ENCODE measurements around the gene METTL4.
"Not testable (repeated sequence)": the region's sequence is repeated elsewhere in the genome, so short reads cannot be mapped to it uniquely, and the experiment has no call there.

Gene METTL4

GRCh38 chr18:2531751-2532150 is 39.6 kb downstream of the METTL4 start:
- Histone ChIP-seq H3K9ac (ENCODE audit: low read length) (no peak overlapping the region), H3K14ac (ENCODE audit: low read length in 2 of 2) (no peak overlapping the region)

GRCh38 chr18:2529154-2529553 is 42.2 kb downstream of the METTL4 start:
- no peak overlapping the region for H3K4me3 ChIP-seq (ENCODE audit: insufficient read depth in 1 of 2, low read depth in 1 of 2, low read length in 2 of 2)
- H2BK5ac ChIP-seq (ENCODE audit: low read depth, low read length, poor library complexity, severe bottlenecking): no peak overlapping the region
- H2AK5ac ChIP-seq (ENCODE audit: low read length, severe bottlenecking): no peak overlapping the region
- H3K27ac ChIP-seq (ENCODE audit: low read length, poor library complexity, severe bottlenecking): peak overlapping the region; percentile 83
- H3K18ac ChIP-seq (ENCODE audit: low read depth in 1 of 2, low read length in 2 of 2): no peak overlapping the region
- no peak overlapping the region for H3K9ac ChIP-seq (ENCODE audit: low read length)
- no peak overlapping the region for H3K4ac ChIP-seq (ENCODE audit: low read depth in 1 of 2, low read length in 2 of 2)
- no peaks in the 10 kb centered on the region for H3K27me3 ChIP-seq (ENCODE audit: control insufficient read depth in 1 of 2, insufficient read depth in 1 of 2, low read length in 2 of 2)
- peaks cover 7% of the 10 kb centered on the region for H3K9me3 ChIP-seq (ENCODE audit: control insufficient read depth, low read length)
- no peak overlapping the region for H4K8ac ChIP-seq (ENCODE audit: low read length)
- H3K23ac ChIP-seq (ENCODE audit: low read length in 2 of 2): no peak overlapping the region
- H2BK12ac ChIP-seq (ENCODE audit: low read length in 2 of 2): no peak overlapping the region
- 78% methylated on average over 3 of the region's 7 CpGs for WGBS
- H3K79me1 ChIP-seq (replicated peaks; ENCODE audit: low read length, poor library complexity, severe bottlenecking): no peaks in the 10 kb centered on the region
- no peak overlapping the region for H2AFZ ChIP-seq (ENCODE audit: low read depth, low read length)
- H2BK15ac ChIP-seq (ENCODE audit: low read depth, poor library complexity, severe bottlenecking): no peak overlapping the region
- H3K36me3 ChIP-seq (ENCODE audit: control insufficient read depth in 1 of 2, insufficient read depth in 2 of 2, low read depth in 1 of 2, low read length in 2 of 2): peaks cover 2 to 3% of the 10 kb centered on the region in 2 experiments
- no peak overlapping the region for H4K91ac ChIP-seq (ENCODE audit: low read length)
- no peak overlapping the region for H3K4me2 ChIP-seq (ENCODE audit: low read length, poor library complexity, severe bottlenecking)
- peaks cover 2% of the 10 kb centered on the region for H3K4me1 ChIP-seq (ENCODE audit: control insufficient read depth, insufficient read depth, low read depth, low read length)
- no peak for DNase-seq
- no peak overlapping the region for H2BK120ac ChIP-seq (ENCODE audit: low read depth, low read length)
- H3K14ac ChIP-seq (ENCODE audit: low read length in 2 of 2): no peak overlapping the region

More at GRCh38 chr18:2531751-2532150, 39.6 kb downstream of the METTL4 start:
- H4K8ac ChIP-seq (ENCODE audit: low read length): no peak overlapping the region
- H2AK5ac ChIP-seq (ENCODE audit: low read length, severe bottlenecking): peak overlapping the region; percentile 93
- H2BK15ac ChIP-seq (ENCODE audit: low read depth, poor library complexity, severe bottlenecking): no peak overlapping the region
- H3K4ac ChIP-seq (ENCODE audit: low read depth in 1 of 2, low read length in 2 of 2): no peak overlapping the region
- H3K18ac ChIP-seq (ENCODE audit: low read depth in 1 of 2, low read length in 2 of 2): no peak overlapping the region
- DNase-seq: no peak
- peaks cover 7% of the 10 kb centered on the region for H3K9me3 ChIP-seq (ENCODE audit: control insufficient read depth, low read length)
- H3K23ac ChIP-seq (ENCODE audit: low read length in 2 of 2): no peak overlapping the region
- H3K4me1 ChIP-seq (ENCODE audit: control insufficient read depth, insufficient read depth, low read depth, low read length): peaks cover 4% of the 10 kb centered on the region
- H3K27me3 ChIP-seq (ENCODE audit: control insufficient read depth in 1 of 2, insufficient read depth in 1 of 2, low read length in 2 of 2): no peaks in the 10 kb centered on the region
- H2BK5ac ChIP-seq (ENCODE audit: low read depth, low read length, poor library complexity, severe bottlenecking): no peak overlapping the region
- no peak overlapping the region for H2BK12ac ChIP-seq (ENCODE audit: low read length in 2 of 2)
- H2AFZ ChIP-seq (ENCODE audit: low read depth, low read length): no peak overlapping the region
- no peak overlapping the region for H3K4me3 ChIP-seq (ENCODE audit: insufficient read depth in 1 of 2, low read depth in 1 of 2, low read length in 2 of 2)
- no peak overlapping the region for H3K27ac ChIP-seq (ENCODE audit: low read length, poor library complexity, severe bottlenecking)
- H3K4me2 ChIP-seq (ENCODE audit: low read length, poor library complexity, severe bottlenecking): no peak overlapping the region
- H4K91ac ChIP-seq (ENCODE audit: low read length): no peak overlapping the region
- no peaks in the 10 kb centered on the region for H3K79me1 ChIP-seq (replicated peaks; ENCODE audit: low read length, poor library complexity, severe bottlenecking)
- no peak overlapping the region for H2BK120ac ChIP-seq (ENCODE audit: low read depth, low read length)
- WGBS: 100% methylated on average over 2 of the region's 2 CpGs
- H3K36me3 ChIP-seq (ENCODE audit: control insufficient read depth in 1 of 2, insufficient read depth in 2 of 2, low read depth in 1 of 2, low read length in 2 of 2): peaks cover 2 to 10% of the 10 kb centered on the region in 2 experiments

GRCh38 chr18:2526329-2526728 is 45.0 kb downstream of the METTL4 start:
- Histone ChIP-seq H4K8ac (ENCODE audit: low read length) (no peak overlapping the region), H3K36me3 (ENCODE audit: control insufficient read depth in 1 of 2, insufficient read depth in 2 of 2, low read depth in 1 of 2, low read length in 2 of 2) (no peaks in the 10 kb centered on the region), H2BK15ac (ENCODE audit: low read depth, poor library complexity, severe bottlenecking) (no peak overlapping the region), H3K14ac (ENCODE audit: low read length in 2 of 2) (no peak overlapping the region), H2BK120ac (ENCODE audit: low read depth, low read length) (no peak overlapping the region), H3K4me2 (ENCODE audit: low read length, poor library complexity, severe bottlenecking) (no peak overlapping the region), H2AFZ (ENCODE audit: low read depth, low read length) (no peak overlapping the region), H3K4me1 (ENCODE audit: control insufficient read depth, insufficient read depth, low read depth, low read length) (peaks cover 2% of the 10 kb centered on the region), H3K27me3 (ENCODE audit: control insufficient read depth in 1 of 2, insufficient read depth in 1 of 2, low read length in 2 of 2) (no peaks in the 10 kb centered on the region), H3K27ac (ENCODE audit: low read length, poor library complexity, severe bottlenecking) (no peak overlapping the region), H3K4ac (ENCODE audit: low read depth in 1 of 2, low read length in 2 of 2) (no peak overlapping the region), H3K79me1 (replicated peaks; ENCODE audit: low read length, poor library complexity, severe bottlenecking) (no peaks in the 10 kb centered on the region), H4K91ac (ENCODE audit: low read length) (no peak overlapping the region), H3K9me3 (ENCODE audit: control insufficient read depth, low read length) (no peaks in the 10 kb centered on the region), H3K18ac (ENCODE audit: low read depth in 1 of 2, low read length in 2 of 2) (no peak overlapping the region), H2AK5ac (ENCODE audit: low read length, severe bottlenecking) (peak overlapping the region; percentile 17), H2BK12ac (ENCODE audit: low read length in 2 of 2) (no peak overlapping the region), H2BK5ac (ENCODE audit: low read depth, low read length, poor library complexity, severe bottlenecking) (no peak overlapping the region), H3K4me3 (ENCODE audit: insufficient read depth in 1 of 2, low read depth in 1 of 2, low read length in 2 of 2) (no peak overlapping the region), H3K23ac (ENCODE audit: low read length in 2 of 2) (no peak overlapping the region), H3K9ac (ENCODE audit: low read length) (no peak overlapping the region)
- WGBS: 77% methylated on average over 2 of the region's 2 CpGs
- DNase-seq: no peak

- not testable (repeated sequence) for H3K4me3 ChIP-seq (ENCODE audit: insufficient read depth in 1 of 2, low read depth in 1 of 2, low read length in 2 of 2); H2AFZ ChIP-seq (ENCODE audit: low read depth, low read length); DNase-seq; H2BK15ac ChIP-seq (ENCODE audit: low read depth, poor library complexity, severe bottlenecking); H3K9ac ChIP-seq (ENCODE audit: low read length); H3K14ac ChIP-seq (ENCODE audit: low read length in 2 of 2); H3K4me1 ChIP-seq (ENCODE audit: control insufficient read depth, insufficient read depth, low read depth, low read length); H3K4me2 ChIP-seq (ENCODE audit: low read length, poor library complexity, severe bottlenecking); H3K36me3 ChIP-seq (ENCODE audit: control insufficient read depth in 1 of 2, insufficient read depth in 2 of 2, low read depth in 1 of 2, low read length in 2 of 2); H2BK5ac ChIP-seq (ENCODE audit: low read depth, low read length, poor library complexity, severe bottlenecking); H2BK12ac ChIP-seq (ENCODE audit: low read length in 2 of 2); H3K27ac ChIP-seq (ENCODE audit: low read length, poor library complexity, severe bottlenecking); H4K8ac ChIP-seq (ENCODE audit: low read length); H3K18ac ChIP-seq (ENCODE audit: low read depth in 1 of 2, low read length in 2 of 2); H3K79me1 ChIP-seq (replicated peaks; ENCODE audit: low read length, poor library complexity, severe bottlenecking); H3K4ac ChIP-seq (ENCODE audit: low read depth in 1 of 2, low read length in 2 of 2); H3K27me3 ChIP-seq (ENCODE audit: control insufficient read depth in 1 of 2, insufficient read depth in 1 of 2, low read length in 2 of 2); H2BK120ac ChIP-seq (ENCODE audit: low read depth, low read length); H4K91ac ChIP-seq (ENCODE audit: low read length); H3K9me3 ChIP-seq (ENCODE audit: control insufficient read depth, low read length); H3K23ac ChIP-seq (ENCODE audit: low read length in 2 of 2); H2AK5ac ChIP-seq (ENCODE audit: low read length, severe bottlenecking)
- 66% methylated on average over 2 of the region's 2 CpGs for WGBS
Measured at GRCh38 chr18:2524794-2525198, 46.5 kb downstream of the METTL4 start.
